Osteocyte (in vitro differentiated cells): ENCODE measurements around the gene EPOP. TPM values are rescaled to one million over a fixed set of nuclear protein-coding genes. Genes with fewer than 3 reads are reported as not detected.
A peak's percentile ranks its signal among the peaks of the same experiment; 100 is the strongest.

Experiments
- DNase-seq: peaks from one replicate; pipeline ENCODE4 v3.0.0; 2021; ENCODE audit warnings: mixed read lengths; ENCODE audit not compliant: unreplicated experiment; ENCODE audit errors: extremely low spot score
- H3K27ac Mint-ChIP-seq: one replicate; pipeline ENCODE4 v1.8.0; 2021; ENCODE audit warnings: mild to moderate bottlenecking, mixed read lengths; ENCODE audit not compliant: unreplicated experiment
- H3K27me3 Mint-ChIP-seq: one replicate; pipeline ENCODE4 v1.8.0; 2021; ENCODE audit warnings: mixed read lengths; ENCODE audit not compliant: unreplicated experiment
- H3K36me3 Mint-ChIP-seq: one replicate; pipeline ENCODE4 v1.8.0; 2021; ENCODE audit warnings: mixed read lengths; ENCODE audit not compliant: unreplicated experiment
- H3K4me1 Mint-ChIP-seq: one replicate; pipeline ENCODE4 v1.8.0; 2021; ENCODE audit warnings: mixed read lengths; ENCODE audit not compliant: unreplicated experiment
- H3K4me3 Mint-ChIP-seq: one replicate; pipeline ENCODE4 v1.8.0; 2021; ENCODE audit warnings: mild to moderate bottlenecking, moderate library complexity, mixed read lengths; ENCODE audit not compliant: unreplicated experiment
- H3K9me3 Mint-ChIP-seq: one replicate; pipeline ENCODE4 v1.8.0; 2021; ENCODE audit warnings: mixed read lengths; ENCODE audit not compliant: unreplicated experiment
- CTCF ChIP-seq: fragments of 200-600 bp; sonication (generic); IDR thresholded peaks from 2 replicates; pipeline ENCODE4 v1.5.0; 2021; ENCODE audit warnings: antibody characterized with exemption, mild to moderate bottlenecking, moderate library complexity
- total RNA-seq: library from RNA; stranded (reverse); gene quantifications from 2 replicates; pipeline ENCODE4 v1.2.1, GENCODE V29; 2021

Gene EPOP
- total RNA-seq, 1 donor from 2014 or later, result 1.0 TPM

GRCh38 chr17:38685491-38685890 lies 10.7 kb upstream of the EPOP start:
- TF ChIP-seq CTCF, result no peak
- Mint-ChIP-seq H3K27ac (no peak overlapping the region), H3K27me3 (peaks cover 2% of the 10 kb centered on the region), H3K4me1 (no peaks in the 10 kb centered on the region), H3K4me3 (no peak overlapping the region), H3K9me3 (no peaks in the 10 kb centered on the region), H3K36me3 (no peaks in the 10 kb centered on the region)
- no peak for DNase-seq

DNA sequence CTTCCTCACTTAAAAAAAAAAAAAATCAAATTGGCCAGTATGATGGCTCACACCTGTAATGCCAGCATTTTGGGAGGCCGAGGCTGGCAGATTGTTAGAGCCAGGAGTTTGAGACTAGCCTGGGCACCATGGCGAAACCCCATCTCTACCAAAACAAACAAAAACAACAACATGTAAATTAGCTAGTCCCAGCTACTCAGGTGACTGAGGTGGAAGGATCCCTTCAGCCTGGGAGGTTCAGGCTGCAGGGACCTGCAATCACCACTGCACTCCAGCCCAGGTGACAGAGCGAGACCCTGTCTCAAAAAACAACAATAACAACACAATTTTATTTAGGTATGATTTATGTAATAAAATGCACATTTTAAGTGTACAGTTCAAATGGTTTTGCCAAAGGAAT lies 6.3 kb upstream of the EPOP start:
- Mint-ChIP-seq H3K27me3 (peaks cover 2% of the 10 kb centered on the region), H3K4me1 (no peaks in the 10 kb centered on the region), H3K9me3 (no peaks in the 10 kb centered on the region), H3K27ac (no peak overlapping the region), H3K4me3 (no peak overlapping the region), H3K36me3 (no peaks in the 10 kb centered on the region)
- no peak for TF ChIP-seq CTCF
- DNase-seq, result no peak

- Mint-ChIP-seq H3K36me3 (no peaks in the 10 kb centered on the region), H3K9me3 (no peaks in the 10 kb centered on the region), H3K4me3 (no peak overlapping the region), H3K27ac (no peak overlapping the region), H3K27me3 (peaks cover 9% of the 10 kb centered on the region), H3K4me1 (peaks cover 9% of the 10 kb centered on the region)
- DNase-seq, result no peak
- no peak for TF ChIP-seq CTCF
Measured at GRCh38 chr17:38677819-38678218, 3.1 kb upstream of the EPOP start.

- no peaks in the 10 kb centered on the region for H3K36me3 Mint-ChIP-seq
- no peaks in the 10 kb centered on the region for H3K9me3 Mint-ChIP-seq
- H3K27ac Mint-ChIP-seq, result no peak overlapping the region
- H3K27me3 Mint-ChIP-seq, result peaks cover 17% of the 10 kb centered on the region
- H3K4me3 Mint-ChIP-seq, result no peak overlapping the region
- peaks cover 10% of the 10 kb centered on the region for H3K4me1 Mint-ChIP-seq
- peak; percentile 92 for DNase-seq
- peak; percentile 88 for TF ChIP-seq CTCF
Measured at GRCh38 chr17:38676706-38677504, 2.1 kb upstream of the EPOP start.

GRCh38 chr17:38674014-38674748 lies 576 bp downstream of the EPOP start:
- Mint-ChIP-seq H3K27me3 (peaks cover 41% of the 10 kb centered on the region), H3K36me3 (no peaks in the 10 kb centered on the region), H3K27ac (no peak overlapping the region), H3K4me3 (no peak overlapping the region), H3K9me3 (no peaks in the 10 kb centered on the region), H3K4me1 (peaks cover 14% of the 10 kb centered on the region)
- DNase-seq, result no peak
- TF ChIP-seq CTCF, result peak; percentile 36
